Activated CD4-positive, CD25-positive, alpha-beta regulatory T cell (primary cell): ENCODE results near the gene SYP.
"Not testable (repeated sequence)": the region's sequence is repeated elsewhere in the genome, so short reads cannot be mapped to it uniquely, and the experiment has no call there.

Experiments used
- DNase-seq, 4 experiments: peaks; one replicate each; lab custom pipeline; 2025; lab: John Stamatoyannopoulos, UW

Gene SYP

DNA sequence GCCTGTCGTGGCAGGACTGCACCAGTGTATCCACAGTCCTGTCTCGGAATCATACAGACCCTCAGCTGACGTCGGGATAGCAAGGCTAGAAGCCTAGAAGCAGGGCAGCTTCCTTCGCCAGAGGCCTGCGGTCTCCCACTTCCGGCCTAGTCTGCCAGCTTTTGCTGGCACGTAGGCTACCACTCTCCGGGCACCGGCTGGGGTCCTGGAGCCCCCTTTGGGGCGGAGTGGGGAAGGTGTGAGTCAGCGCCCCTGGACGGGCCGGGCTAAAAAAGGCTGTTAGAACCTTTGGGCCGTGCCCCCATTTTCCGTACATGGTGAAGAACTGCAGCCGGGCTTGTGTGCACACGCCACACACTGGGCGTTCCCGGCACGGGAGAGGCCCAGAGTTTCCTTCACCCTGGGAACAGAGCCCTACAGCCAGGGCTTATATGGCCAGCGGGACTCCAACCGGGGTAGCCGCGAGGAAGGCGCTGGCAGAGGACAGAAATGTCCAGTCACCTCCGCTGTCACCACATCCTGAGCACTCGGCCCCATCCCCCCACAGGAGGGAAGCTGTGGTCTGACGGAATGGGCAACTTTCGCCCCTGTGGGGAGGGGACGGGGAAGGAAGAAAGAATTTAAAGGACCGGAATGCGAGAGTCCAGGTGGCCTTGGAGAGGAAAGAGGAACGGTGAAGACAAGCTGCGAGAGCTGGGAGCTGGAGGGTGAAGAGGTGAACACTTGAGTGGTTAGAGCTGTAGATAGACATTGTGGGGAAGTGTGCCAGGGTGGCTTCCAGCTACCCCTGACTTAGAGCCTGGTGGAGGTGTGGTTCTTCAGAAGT, 32.9 kb downstream of the SYP start:
- peak in 3 of 4 experiments; percentile 12 to 35 (median 27) for DNase-seq

DNA sequence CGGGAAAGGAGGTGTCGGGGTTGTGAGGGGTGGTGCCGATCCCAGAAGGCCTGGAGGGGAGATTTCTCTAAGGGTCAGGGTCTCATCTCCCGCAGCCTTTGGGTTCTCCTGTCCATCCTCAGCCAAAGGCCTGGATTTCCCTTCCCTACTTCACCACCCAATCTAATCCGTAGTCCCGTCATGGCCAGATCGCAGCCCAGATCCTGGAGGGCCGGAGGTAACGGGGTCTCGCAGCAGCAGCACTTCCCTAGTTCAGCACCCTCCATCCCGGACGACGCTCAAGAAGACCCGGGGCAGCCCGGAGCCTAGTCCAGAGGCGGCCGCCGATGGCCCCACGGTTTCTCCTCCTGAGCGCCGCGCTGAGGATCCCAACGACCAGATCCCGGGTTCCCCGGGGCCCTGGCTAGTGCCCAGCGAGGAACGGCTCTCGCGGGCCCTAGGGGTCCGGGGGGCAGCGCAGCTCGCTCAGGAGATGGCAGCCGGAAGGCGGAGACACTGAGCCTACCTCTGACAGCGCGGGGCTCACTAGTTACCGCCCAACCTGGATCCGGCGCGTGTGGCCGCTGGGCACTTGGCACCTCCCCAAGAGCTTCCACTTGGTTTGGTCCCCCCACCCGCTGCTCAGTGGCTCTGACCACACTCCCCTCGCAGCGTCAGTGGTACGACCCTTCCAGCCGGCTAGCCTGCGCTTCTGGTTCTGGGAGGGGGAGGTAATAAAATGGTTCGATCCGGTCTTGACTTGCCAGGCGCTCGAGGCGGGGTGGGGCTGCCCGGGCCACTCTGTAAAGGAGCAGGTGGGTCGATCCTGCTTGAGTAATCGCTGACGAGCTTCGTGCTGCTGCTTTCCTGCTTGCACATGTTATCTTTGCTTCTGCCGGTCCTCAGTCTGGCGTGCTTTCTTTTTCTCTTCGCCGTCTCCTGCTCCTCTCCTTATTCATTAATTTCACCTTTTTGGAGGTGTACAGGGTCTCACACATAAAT, 33.8 kb downstream of the SYP start:
- peak; percentile 25 to 61 (median 46) for DNase-seq

DNA sequence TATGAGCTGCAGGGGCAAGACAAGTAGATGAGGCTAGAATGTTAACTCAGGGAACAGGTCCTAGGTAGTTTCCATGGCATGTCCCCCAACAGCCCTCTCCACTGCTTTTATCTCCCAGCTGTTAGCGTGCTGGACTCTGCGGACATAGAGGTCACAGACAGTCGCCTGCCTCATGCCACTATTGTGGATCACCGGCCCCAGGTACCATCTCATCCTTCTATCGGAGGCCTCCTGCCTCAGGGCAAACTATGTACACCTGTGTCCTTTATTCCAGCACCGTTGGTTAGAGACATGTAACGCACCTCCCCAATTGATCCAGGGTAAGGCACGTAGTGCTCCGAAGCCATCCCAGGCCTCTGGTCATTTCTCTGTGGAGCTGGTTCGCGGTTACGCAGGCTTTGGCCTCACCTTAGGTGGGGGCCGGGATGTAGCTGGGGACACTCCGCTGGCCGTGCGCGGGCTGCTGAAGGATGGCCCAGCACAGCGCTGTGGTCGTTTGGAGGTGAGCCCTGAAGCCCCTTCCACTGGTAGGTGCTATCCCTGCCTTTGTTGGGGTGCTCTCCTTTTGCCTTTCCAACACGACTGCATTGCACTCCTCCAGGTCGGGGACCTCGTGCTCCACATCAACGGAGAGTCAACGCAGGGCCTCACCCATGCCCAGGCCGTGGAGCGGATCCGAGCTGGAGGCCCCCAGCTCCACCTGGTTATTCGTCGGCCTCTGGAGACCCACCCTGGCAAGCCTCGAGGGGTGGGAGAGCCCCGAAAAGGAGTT, 35.2 kb downstream of the SYP start:
- no peak for DNase-seq

DNA sequence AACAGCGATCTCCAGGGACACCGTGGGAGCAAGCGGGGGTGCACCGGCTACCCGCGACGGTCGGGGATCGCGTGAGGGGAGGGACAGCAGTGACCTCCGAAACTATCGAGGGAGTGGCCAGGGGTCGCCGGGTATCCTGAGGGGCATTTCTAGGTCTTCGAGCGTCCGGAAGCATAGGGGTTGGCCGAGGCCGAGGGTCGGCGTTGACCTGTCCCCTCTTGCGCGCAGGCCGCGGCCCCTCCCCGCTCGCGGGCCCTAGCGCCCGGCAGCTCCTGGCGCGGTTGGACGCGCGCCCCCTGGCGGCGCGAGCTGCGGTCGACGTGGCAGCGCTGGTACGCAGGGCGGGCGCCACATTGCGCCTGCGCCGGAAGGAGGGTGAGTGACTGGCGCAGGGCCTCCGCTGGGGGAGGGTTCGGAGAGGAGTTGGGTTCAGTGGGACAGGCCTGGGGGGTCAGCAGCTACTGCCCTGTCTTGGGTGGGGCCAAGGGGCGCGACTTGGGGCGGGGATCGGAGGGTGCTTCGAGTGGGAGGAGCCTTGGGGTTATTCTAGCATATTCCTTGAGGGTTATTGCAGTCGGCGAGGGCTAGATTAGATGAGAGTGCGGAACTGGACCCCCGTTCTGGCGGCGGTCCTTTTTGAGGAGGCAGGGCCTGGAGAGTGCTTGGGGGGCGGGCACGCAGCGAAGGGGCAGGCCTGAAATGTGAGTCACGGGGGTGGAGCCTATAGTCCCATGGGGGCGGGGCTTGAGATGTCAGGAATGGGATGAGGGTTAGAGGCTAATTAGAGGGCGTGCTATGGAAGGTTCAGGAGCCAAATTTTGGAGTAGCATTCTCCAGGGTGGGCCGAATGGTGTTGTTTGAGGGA, 36.2 kb downstream of the SYP start:
- DNase-seq: peak; percentile 44 to 68 (median 62)

DNA sequence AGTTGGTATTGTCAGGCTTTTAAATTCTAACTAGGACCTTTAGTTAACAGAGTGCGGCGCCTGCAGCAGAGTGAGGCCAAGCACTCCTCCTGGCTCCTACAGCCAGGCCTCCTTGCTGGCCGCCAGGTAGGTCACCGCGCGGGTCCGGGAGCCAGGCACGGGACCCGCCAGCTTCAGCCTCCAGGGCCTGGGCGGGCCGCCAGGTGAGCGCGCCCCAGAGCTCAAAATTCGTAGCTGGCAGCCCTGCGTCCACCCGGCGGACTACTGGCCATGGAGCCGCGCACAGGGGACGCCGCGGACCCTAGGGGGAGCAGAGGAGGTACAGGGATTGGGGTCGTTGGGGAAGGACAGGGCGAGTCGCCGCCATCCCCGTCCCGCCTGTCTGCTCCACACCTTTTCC, 37.4 kb downstream of the SYP start, which contains the start of gene MAGIX:
Gene MAGIX, plus strand, starts transcription at position 139 of the 400 bp plus-strand sequence. Its CDS starts 132 bp downstream, at position 271.
- no peak for DNase-seq

DNA sequence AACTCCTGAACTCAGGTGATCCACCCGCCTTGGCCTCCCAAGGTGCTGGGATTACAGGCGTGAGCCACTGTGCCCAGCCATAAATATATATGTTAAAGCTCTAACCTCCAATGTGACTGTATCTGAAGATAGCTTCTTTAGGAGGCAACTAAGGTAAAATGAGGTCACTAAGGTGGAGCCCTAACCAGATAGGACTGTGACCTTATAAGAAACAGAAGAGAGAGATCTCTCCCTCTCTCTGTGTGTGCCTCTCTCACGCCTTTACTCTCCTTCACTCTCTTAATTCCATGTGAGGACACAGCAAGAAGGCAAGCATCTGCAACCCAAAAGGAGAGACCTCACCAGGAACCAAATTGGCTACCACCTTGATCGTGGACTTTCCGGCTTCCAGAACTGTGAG, 38.4 kb downstream of the SYP start:
- DNase-seq: no peak

DNA sequence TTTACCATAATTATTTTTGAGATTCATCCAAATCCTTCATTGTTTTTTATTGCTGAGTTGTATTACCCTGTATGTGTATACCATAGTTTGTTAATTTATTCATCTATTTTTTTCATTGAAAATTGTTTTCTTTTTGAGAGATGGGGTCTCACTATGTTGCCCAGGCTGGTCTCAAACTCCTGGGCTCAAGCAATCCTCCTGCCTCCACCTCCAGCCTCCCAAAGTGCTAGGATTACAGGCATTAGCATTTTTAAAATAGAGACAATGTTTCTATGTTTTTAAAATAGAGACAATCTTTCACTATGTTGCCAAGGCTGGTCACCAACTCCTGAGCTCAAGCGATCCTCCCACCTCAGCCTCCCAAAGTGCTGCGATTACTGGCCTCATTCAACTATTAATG, 39.1 kb downstream of the SYP start:
- no peak for DNase-seq

DNA sequence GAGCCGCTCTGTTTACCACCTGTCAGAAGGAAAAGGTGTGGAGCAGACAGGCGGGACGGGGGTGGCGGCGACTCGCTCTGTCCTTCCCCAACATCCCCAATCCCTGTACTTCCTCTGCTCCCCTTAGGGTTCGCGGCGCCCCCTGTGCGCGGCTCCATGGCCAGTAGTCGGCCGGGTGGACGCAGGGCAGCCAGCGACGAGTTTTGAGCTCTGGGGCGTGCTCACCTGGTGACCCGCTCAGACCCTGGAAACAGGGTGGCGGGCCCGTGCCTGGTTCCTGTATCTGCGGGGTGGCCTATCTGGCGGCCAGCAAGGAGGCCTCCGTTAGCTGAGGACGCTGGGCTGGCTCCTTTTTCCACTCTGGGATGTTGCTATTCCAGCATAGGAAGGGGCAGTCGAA, 42.8 kb downstream of the SYP start:
- DNase-seq: no peak

DNA sequence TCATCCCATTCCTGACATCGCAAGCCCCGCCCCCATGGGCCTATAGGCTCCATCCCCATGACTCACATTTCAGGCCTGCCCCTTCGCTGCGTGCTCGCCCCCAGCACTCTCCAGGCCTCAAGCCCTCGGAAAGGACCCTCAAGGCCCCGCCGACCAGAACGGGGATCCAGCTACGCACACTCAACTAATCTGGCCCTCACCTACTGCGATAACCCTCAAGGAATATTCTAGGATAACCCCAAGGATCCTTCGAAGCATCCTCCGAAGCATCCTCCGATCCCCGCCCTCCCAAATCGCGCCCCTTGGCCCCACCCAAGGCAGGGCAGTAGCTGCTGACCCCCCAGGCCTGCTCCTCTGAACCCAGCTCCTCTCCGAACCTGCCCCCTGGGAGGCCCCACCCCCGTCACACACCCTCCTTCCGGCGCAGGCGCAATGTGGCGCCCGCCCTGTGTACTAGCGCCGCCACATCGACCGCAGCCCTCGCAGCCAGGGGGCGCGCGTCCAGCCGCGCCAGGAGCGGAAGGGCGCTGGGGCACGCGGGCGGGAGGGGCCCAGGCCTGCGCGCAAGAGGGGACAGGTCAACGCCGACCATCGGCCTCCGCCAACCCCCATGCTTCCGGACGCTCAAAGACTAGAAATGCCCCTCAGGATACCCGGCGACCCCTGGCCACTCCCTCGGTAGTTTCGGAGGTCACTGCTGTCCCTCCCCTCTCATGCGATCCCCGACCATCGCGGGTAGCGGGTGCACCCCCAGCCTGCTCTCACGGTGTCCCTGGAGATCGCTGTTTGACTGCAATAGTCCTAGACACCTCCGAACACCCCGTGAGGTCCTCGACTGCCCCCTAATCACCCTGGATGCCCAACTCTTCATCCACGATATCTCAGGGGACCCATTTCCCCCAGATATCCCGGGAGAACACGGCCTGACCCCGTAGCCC, 43.8 kb downstream of the SYP start:
- DNase-seq: peak; percentile 50 to 75 (median 70)

DNA sequence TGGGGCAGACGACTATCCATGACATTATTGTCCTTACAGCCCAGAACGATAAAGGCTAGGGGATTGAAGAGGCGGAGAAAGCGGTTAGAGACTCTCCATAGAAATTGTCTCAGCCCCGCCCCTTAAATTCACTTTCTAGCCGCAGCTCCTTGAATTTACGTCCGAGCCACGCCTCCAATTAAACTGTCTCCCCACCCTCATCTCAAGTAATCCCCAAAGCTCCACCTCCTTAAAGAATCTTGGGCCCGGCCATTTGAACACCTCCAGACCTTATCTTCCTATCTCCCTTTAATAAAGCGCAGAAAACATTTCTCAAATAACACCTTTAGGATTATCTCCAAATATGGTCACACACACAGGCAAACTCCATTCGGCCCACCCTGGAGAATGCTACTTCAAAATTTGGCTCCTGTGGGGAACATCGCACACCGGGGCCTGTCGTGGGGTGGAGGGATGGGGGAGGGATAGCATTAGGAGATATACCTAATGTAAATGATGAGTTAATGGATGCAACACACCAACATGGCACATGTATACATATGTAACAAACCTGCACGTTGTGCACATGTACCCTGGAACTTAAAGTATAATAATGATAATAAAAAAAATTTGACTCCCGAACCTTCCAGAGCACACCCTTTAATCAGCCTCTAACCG, 44.6 kb downstream of the SYP start:
- DNase-seq: no peak

DNA sequence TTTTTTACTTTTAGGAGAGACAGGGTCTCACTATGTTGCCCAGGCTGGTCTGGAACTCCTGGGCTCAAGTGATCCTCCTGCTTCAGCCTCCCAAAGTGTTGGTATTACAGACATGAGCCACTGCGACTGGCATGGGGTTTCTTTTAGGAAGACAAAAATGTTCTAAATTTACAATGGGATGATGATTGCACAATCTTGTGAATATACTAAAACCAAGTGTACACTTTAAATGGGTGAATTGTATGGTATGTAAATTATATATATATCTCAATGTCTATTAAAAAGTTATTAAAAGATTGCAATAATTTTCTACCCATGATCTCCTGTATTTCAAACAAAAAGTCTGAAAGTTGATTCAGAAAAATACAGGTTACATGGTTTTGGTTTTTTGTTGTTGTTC, 46.5 kb downstream of the SYP start:
- no peak for DNase-seq

DNA sequence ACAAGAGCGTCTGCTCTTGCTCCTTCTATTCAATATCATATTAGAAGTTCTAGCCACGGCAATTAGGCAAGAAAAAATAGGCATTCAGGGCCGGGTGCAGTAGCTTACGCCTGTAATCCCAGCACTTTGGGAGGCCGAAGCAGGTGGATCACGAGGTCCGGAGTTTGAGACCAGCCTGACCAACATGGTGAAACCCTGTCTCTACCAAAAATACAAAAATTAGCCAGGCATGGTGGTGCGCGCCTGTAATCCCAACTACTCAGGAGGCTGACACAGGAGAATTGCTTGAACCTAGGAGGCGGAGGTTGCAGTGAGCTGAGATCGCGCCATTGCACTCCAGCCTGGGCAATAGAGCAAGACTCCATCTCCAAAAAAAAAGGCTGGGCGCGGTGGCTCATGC, 50.7 kb downstream of the SYP start:
- DNase-seq: not testable (repeated sequence)

DNA sequence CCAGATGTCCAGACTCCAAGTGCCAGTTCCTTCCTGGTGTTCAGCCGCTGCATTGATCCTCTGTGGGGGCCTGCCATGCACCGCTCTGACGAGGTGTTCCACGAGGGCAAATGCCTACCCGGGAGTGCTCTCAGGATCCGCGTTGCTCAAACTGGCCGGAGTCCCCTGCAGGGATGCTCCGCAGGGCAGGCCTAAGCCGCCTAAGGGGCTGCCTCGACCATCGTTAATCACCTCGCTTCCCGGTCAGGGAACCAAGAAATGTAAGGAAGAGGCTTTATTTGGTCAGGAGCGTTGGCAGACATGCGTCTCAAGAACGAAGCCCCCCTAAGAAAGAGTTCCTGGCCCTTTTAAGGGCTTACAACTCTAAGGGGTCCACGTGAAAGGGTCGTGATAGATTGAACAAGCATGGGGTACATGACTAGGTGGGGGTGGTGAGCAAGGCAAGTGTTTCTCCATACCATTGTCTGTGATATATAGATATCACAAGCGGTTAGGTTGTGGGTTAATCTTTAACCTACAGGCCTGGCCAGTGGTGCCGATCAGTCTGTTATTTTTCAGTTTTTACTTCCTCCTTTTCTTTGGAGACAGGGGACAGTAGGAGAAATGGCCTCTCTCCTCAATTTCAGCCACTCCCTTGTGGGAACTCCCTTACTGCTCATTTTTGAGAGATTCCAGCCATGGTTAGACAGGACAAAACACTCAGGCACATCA, 51.4 kb downstream of the SYP start:
- not testable (repeated sequence) for DNase-seq

DNA sequence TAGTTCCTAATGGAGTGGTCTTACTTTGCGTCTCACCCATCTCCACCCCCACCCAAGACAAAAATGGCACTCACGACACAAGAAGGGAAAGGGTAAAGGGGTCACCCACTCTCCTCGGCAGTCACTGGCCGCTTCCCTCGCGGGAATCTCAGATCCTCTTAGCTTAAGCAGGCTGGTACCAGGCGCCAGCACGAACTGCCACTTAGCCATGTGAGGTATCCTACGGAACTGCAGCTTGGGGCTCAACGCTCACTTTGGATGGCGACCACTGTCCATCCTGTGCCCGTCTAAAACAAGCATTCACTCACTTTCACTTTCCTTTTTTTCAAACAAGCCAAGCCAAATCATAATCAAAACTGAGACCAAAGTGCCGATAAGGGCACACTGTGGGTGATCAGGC, 52.1 kb downstream of the SYP start:
- DNase-seq: no peak

DNA sequence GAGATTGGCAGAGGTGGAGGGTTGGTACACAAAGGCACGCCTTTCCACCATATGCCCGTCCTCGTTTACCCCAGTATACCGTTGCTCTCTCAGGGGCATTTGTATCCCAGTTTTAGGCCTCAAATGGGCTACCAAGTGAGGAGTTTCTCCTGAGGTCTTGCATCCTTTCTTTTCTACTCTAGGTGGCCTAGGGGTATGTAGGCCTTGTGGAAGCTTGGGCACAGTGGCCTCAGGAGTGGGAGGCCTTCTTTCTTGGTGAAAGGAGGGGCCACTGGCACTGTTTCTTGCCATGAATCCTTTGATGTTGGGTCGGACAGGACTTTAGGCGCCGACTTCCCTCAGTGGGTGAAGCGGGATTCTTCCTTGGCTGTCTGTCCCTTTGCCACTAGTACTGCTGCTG, 52.7 kb downstream of the SYP start:
- no peak for DNase-seq

DNA sequence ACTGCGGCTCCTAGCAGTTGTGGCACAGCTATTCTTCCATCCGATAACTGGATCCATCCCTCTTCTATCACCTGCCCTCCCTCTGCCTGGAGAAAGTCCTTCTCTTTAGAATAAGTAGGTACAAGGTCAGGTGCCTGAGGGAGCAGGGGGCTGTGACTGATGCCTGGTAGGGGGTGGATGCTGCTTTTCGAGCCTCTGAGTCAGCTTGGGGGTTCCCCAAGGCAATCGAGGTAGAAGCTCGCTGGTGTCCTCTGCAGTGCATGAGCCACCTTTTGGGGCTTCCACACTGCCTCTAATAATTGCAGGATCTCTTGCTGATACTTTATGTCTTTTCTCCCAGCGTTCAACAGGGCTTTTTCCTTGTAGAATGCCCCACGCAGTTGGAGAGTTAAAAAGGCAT, 56.8 kb downstream of the SYP start:
- DNase-seq: not testable (repeated sequence)

DNA sequence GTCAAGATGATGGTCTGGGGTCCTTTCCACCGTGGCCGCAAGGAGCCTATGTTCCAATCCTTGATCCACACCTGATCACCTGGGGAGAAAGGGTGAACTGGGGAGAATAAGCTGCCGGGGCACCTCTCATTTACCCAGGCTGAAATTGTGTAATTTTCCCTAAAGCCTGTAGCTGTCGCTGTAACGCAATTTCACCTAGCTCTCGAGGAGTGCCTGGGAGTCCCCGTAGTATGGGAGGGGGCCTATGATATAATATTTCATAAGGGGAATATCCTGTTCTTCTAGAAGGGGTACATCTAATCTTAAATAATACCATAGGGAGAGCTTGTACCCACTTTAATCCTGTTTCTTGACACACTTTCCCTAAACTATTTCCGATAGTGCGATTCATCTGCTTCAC, 57.7 kb downstream of the SYP start:
- DNase-seq: not testable (repeated sequence)

DNA sequence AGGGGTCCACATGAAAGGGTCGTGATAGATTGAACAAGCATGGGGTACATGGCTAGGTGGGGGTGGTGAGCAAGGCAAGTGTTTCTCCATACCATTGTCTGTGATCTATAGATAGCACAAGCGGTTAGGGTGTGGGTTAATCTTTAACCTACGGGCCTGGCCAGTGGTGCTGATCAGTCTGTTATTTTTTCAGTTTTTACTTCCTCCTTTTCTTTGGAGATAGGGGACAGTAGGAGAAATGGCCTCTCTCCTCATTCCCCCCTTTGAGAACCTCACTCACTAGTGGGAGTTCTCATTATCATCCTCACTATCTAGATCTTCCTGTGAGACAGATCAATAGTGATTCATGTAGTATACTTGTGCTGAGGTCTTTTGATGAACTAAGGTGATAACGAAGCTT, 60.3 kb downstream of the SYP start:
- DNase-seq: no peak
